ENCODE results near the gene WNT9B.

- TF ChIP-seq USF1 (IDR thresholded peaks at IDR 0.05) (no peak), RAD21 (IDR thresholded peaks at IDR 0.05; ENCODE audit: low read depth) (no peak), YY1 (IDR thresholded peaks at IDR 0.05; ENCODE audit: low read depth) (no peak)
Measured at GRCh38 chr17:46862949-46863348, 11.6 kb downstream of the WNT9B start.

Measured in Ishikawa (cell line).